Measurements from ENCODE around the gene LRP1B.

LRP1B gene

GRCh38 chr2:141439524-141439923 is 691.3 kb downstream of the LRP1B start:
- no peak for TF ChIP-seq CTCF (IDR thresholded peaks at IDR 0.05; ENCODE audit: low read depth, low read length)

GRCh38 chr2:141438536-141438935 is 692.3 kb downstream of the LRP1B start:
- Histone ChIP-seq H3K4me1 (no peaks in the 10 kb centered on the region), H3K4me3 (ENCODE audit: low read depth, low read length) (no peak overlapping the region), H3K9me3 (no peaks in the 10 kb centered on the region), H3K36me3 (no peaks in the 10 kb centered on the region), H3K27me3 (no peaks in the 10 kb centered on the region)
- DNase-seq: no peak
- TF ChIP-seq CTCF (IDR thresholded peaks at IDR 0.05; ENCODE audit: low read depth, low read length): no peak

More at GRCh38 chr2:141439524-141439923, 691.3 kb downstream of the LRP1B start:
- Histone ChIP-seq H3K4me1 (no peaks in the 10 kb centered on the region), H3K36me3 (no peaks in the 10 kb centered on the region), H3K9me3 (no peaks in the 10 kb centered on the region), H3K4me3 (ENCODE audit: low read depth, low read length) (no peak overlapping the region), H3K27me3 (no peaks in the 10 kb centered on the region)
- DNase-seq: no peak

GRCh38 chr2:141437521-141437920 is 693.3 kb downstream of the LRP1B start:
- H3K9me3 ChIP-seq: no peaks in the 10 kb centered on the region
- TF ChIP-seq CTCF (IDR thresholded peaks at IDR 0.05; ENCODE audit: low read depth, low read length): no peak
- DNase-seq: no peak

GRCh38 chr2:141423124-141423523 is 707.7 kb downstream of the LRP1B start:
- H3K9me3 ChIP-seq: no peaks in the 10 kb centered on the region
- no peaks in the 10 kb centered on the region for H3K27me3 ChIP-seq
- no peaks in the 10 kb centered on the region for H3K4me1 ChIP-seq
- no peak for DNase-seq
- no peaks in the 10 kb centered on the region for H3K36me3 ChIP-seq
- H3K4me3 ChIP-seq (ENCODE audit: low read depth, low read length): no peak overlapping the region
- TF ChIP-seq CTCF (IDR thresholded peaks at IDR 0.05; ENCODE audit: low read depth, low read length): no peak

More at GRCh38 chr2:141437521-141437920, 693.3 kb downstream of the LRP1B start:
- H3K36me3 ChIP-seq: no peaks in the 10 kb centered on the region
- no peak overlapping the region for H3K4me3 ChIP-seq (ENCODE audit: low read depth, low read length)
- no peaks in the 10 kb centered on the region for H3K4me1 ChIP-seq
- no peaks in the 10 kb centered on the region for H3K27me3 ChIP-seq

GRCh38 chr2:141417246-141417797 is 713.5 kb downstream of the LRP1B start:
- no peak for TF ChIP-seq CTCF (IDR thresholded peaks at IDR 0.05; ENCODE audit: low read depth, low read length)
- Histone ChIP-seq H3K4me3 (ENCODE audit: low read depth, low read length) (no peak overlapping the region), H3K9me3 (no peaks in the 10 kb centered on the region), H3K4me1 (no peaks in the 10 kb centered on the region), H3K36me3 (no peaks in the 10 kb centered on the region), H3K27me3 (no peaks in the 10 kb centered on the region)
- DNase-seq: no peak

GRCh38 chr2:141411419-141411818 is 719.4 kb downstream of the LRP1B start:
- TF ChIP-seq CTCF (IDR thresholded peaks at IDR 0.05; ENCODE audit: low read depth, low read length): no peak
- Histone ChIP-seq H3K4me3 (ENCODE audit: low read depth, low read length) (no peak overlapping the region), H3K9me3 (no peaks in the 10 kb centered on the region), H3K4me1 (no peaks in the 10 kb centered on the region), H3K27me3 (no peaks in the 10 kb centered on the region), H3K36me3 (no peaks in the 10 kb centered on the region)
- DNase-seq: no peak
